ENCODE results near the gene NELL1.

Gene NELL1

GRCh38 chr11:21088930-21089329, 419.5 kb downstream of the NELL1 start:
- Mint-ChIP-seq H3K36me3 (ENCODE audit: low read depth) (peaks cover 3% of the 10 kb centered on the region), H3K4me1 (no peaks in the 10 kb centered on the region), H3K27me3 (ENCODE audit: low read depth) (no peaks in the 10 kb centered on the region), H3K9me3 (peaks cover 2% of the 10 kb centered on the region), H3K27ac (no peak overlapping the region), H3K4me3 (no peak overlapping the region)
- TF ChIP-seq CTCF (IDR thresholded peaks at IDR 0.05; ENCODE audit: unreplicated experiment in 3 of 3), result no peak

GRCh38 chr11:21104641-21105040, 435.3 kb downstream of the NELL1 start:
- Mint-ChIP-seq H3K9me3 (peaks cover 6% of the 10 kb centered on the region), H3K27me3 (ENCODE audit: low read depth) (no peaks in the 10 kb centered on the region), H3K36me3 (ENCODE audit: low read depth) (no peaks in the 10 kb centered on the region), H3K4me3 (no peak overlapping the region), H3K27ac (no peak overlapping the region), H3K4me1 (no peaks in the 10 kb centered on the region)
- no peak for TF ChIP-seq CTCF (IDR thresholded peaks at IDR 0.05; ENCODE audit: unreplicated experiment in 3 of 3)

- no peaks in the 10 kb centered on the region for H3K4me1 Mint-ChIP-seq
- no peak for TF ChIP-seq CTCF (IDR thresholded peaks at IDR 0.05; ENCODE audit: unreplicated experiment in 3 of 3)
- no peaks in the 10 kb centered on the region for H3K27me3 Mint-ChIP-seq (ENCODE audit: low read depth)
- no peak overlapping the region for H3K4me3 Mint-ChIP-seq
- H3K27ac Mint-ChIP-seq, result no peak overlapping the region
- peaks cover 6% of the 10 kb centered on the region for H3K9me3 Mint-ChIP-seq
- H3K36me3 Mint-ChIP-seq (ENCODE audit: low read depth), result no peaks in the 10 kb centered on the region
Measured at GRCh38 chr11:21105196-21105917, 436.0 kb downstream of the NELL1 start.

- no peaks in the 10 kb centered on the region for H3K36me3 Mint-ChIP-seq (ENCODE audit: low read depth)
Measured at GRCh38 chr11:21109341-21109740, 440.0 kb downstream of the NELL1 start.

GRCh38 chr11:21110415-21110814, 441.0 kb downstream of the NELL1 start:
- no peak overlapping the region for H3K27ac Mint-ChIP-seq
- H3K36me3 Mint-ChIP-seq (ENCODE audit: low read depth), result no peaks in the 10 kb centered on the region
- H3K9me3 Mint-ChIP-seq, result no peaks in the 10 kb centered on the region
- H3K27me3 Mint-ChIP-seq (ENCODE audit: low read depth), result peaks cover 3% of the 10 kb centered on the region
- TF ChIP-seq CTCF (IDR thresholded peaks at IDR 0.05; ENCODE audit: unreplicated experiment in 3 of 3), result no peak
- peaks cover 5% of the 10 kb centered on the region for H3K4me1 Mint-ChIP-seq
- no peak overlapping the region for H3K4me3 Mint-ChIP-seq

More at GRCh38 chr11:21109341-21109740, 440.0 kb downstream of the NELL1 start:
- no peak overlapping the region for H3K4me3 Mint-ChIP-seq
- no peaks in the 10 kb centered on the region for H3K27me3 Mint-ChIP-seq (ENCODE audit: low read depth)
- peaks cover 5% of the 10 kb centered on the region for H3K4me1 Mint-ChIP-seq
- H3K9me3 Mint-ChIP-seq, result peaks cover 4% of the 10 kb centered on the region
- TF ChIP-seq CTCF (IDR thresholded peaks at IDR 0.05; ENCODE audit: unreplicated experiment in 3 of 3), result no peak
- no peak overlapping the region for H3K27ac Mint-ChIP-seq

- no peak overlapping the region for H3K4me3 Mint-ChIP-seq
Measured at GRCh38 chr11:21113876-21114275, 444.5 kb downstream of the NELL1 start.

More at GRCh38 chr11:21113876-21114275, 444.5 kb downstream of the NELL1 start:
- Mint-ChIP-seq H3K36me3 (ENCODE audit: low read depth) (no peaks in the 10 kb centered on the region), H3K27me3 (ENCODE audit: low read depth) (peaks cover 3% of the 10 kb centered on the region), H3K4me1 (peaks cover 5% of the 10 kb centered on the region), H3K9me3 (no peaks in the 10 kb centered on the region), H3K27ac (no peak overlapping the region)
- TF ChIP-seq CTCF (IDR thresholded peaks at IDR 0.05; ENCODE audit: unreplicated experiment in 3 of 3), result no peak
